H9 (cell line): ENCODE data around the gene C20orf202. TPM values are rescaled to one million over a fixed set of nuclear protein-coding genes. Genes with fewer than 3 reads are reported as not detected.

Experiments used
- DNase-seq: peaks from one replicate; pipeline ENCODE4 v3.0.0-alpha.2; 2017
- H2AFZ ChIP-seq: one replicate; pipeline ENCODE4 v1.6.1; 2013; ENCODE audit warnings: mild to moderate bottlenecking, low read length, control low read depth, moderate library complexity
- H2AK5ac ChIP-seq: 2 replicates; pipeline ENCODE4 v1.6.1; 2013; ENCODE audit warnings: low read length, control low read depth, mixed read lengths; ENCODE audit not compliant: insufficient read length
- H2BK120ac ChIP-seq: one replicate; pipeline ENCODE4 v1.6.1; 2013; ENCODE audit warnings: low read depth, mild to moderate bottlenecking, low read length, control low read depth, inconsistent platforms; ENCODE audit not compliant: poor library complexity, severe bottlenecking
- H2BK12ac ChIP-seq: 2 replicates; pipeline ENCODE4 v1.6.1; 2013; ENCODE audit warnings: low read length, control low read depth, mixed read lengths, low read depth; ENCODE audit not compliant: insufficient read length
- H2BK15ac ChIP-seq: 2 replicates; pipeline ENCODE4 v1.6.1; 2013; ENCODE audit warnings: low read depth, low read length, control low read depth
- H2BK20ac ChIP-seq: one replicate; pipeline ENCODE4 v1.6.1; 2013; ENCODE audit warnings: low read depth, mild to moderate bottlenecking, low read length, control low read depth, inconsistent platforms; ENCODE audit not compliant: poor library complexity, severe bottlenecking
- H2BK5ac ChIP-seq: 2 replicates; pipeline ENCODE4 v1.6.1; 2013; ENCODE audit warnings: low read length, control low read depth, mixed read lengths; ENCODE audit not compliant: insufficient read length
- H3K14ac ChIP-seq: 2 replicates; pipeline ENCODE4 v1.6.1; 2013; ENCODE audit warnings: low read length, control low read depth; ENCODE audit not compliant: insufficient read depth
- H3K18ac ChIP-seq: 2 replicates; pipeline ENCODE4 v1.6.1; 2013; ENCODE audit warnings: low read depth, mild to moderate bottlenecking, mixed read lengths, low read length, control low read depth; ENCODE audit not compliant: insufficient read length
- H3K23ac ChIP-seq: 2 replicates; pipeline ENCODE4 v1.6.1; 2013; ENCODE audit warnings: low read length, control low read depth, mixed read lengths, low read depth; ENCODE audit not compliant: insufficient read length
- H3K23me2 ChIP-seq: 2 replicates; pipeline ENCODE4 v1.6.1; 2013; ENCODE audit warnings: low read depth, mild to moderate bottlenecking, mixed read lengths, low read length, control low read depth; ENCODE audit not compliant: insufficient read length, poor library complexity, severe bottlenecking
- H3K27ac ChIP-seq: 2 replicates; pipeline ENCODE4 v1.5.1; 2013; ENCODE audit warnings: low read length, control low read depth, mixed read lengths, low read depth; ENCODE audit not compliant: insufficient read length
- H3K27me3 ChIP-seq: 2 replicates; pipeline ENCODE4 v1.6.1; 2013; ENCODE audit warnings: low read length, control low read depth, inconsistent platforms; ENCODE audit not compliant: insufficient read depth
- H3K4ac ChIP-seq: 2 replicates; pipeline ENCODE4 v1.6.1; 2013; ENCODE audit warnings: low read depth, mild to moderate bottlenecking, control low read depth, inconsistent platforms, low read length, moderate library complexity
- H3K4me1 ChIP-seq: 2 replicates; pipeline ENCODE4 v1.6.1; 2013; ENCODE audit warnings: low read length, control low read depth, inconsistent platforms; ENCODE audit not compliant: insufficient read depth
- H3K4me2 ChIP-seq: 2 replicates; pipeline ENCODE4 v1.6.1; 2013; ENCODE audit warnings: low read length, control low read depth, mixed read lengths; ENCODE audit not compliant: insufficient read length, insufficient read depth
- H3K56ac ChIP-seq: 2 replicates; pipeline ENCODE4 v1.6.1; 2013; ENCODE audit warnings: low read depth, mild to moderate bottlenecking, mixed read lengths, low read length, control low read depth; ENCODE audit not compliant: insufficient read length
- H3K79me1 ChIP-seq: 2 replicates; pipeline ENCODE4 v1.6.1; 2013; ENCODE audit warnings: low read depth, mild to moderate bottlenecking, moderate library complexity, low read length, control low read depth, inconsistent platforms; ENCODE audit not compliant: insufficient read depth, poor library complexity, severe bottlenecking
- H3K79me2 ChIP-seq: 2 replicates; pipeline ENCODE4 v1.6.1; 2013; ENCODE audit warnings: low read length, control low read depth, inconsistent platforms; ENCODE audit not compliant: insufficient read depth
- H3K9ac ChIP-seq: 2 replicates; pipeline ENCODE4 v1.6.1; 2013; ENCODE audit warnings: low read length, control low read depth, mixed read lengths; ENCODE audit not compliant: insufficient read length; ENCODE audit errors: extremely low read depth
- H3K9me3 ChIP-seq: one replicate; pipeline ENCODE4 v1.6.1; 2013; ENCODE audit warnings: low read depth, low read length, inconsistent platforms; ENCODE audit not compliant: control insufficient read depth
- H3T11ph ChIP-seq: one replicate; pipeline ENCODE4 v1.6.1; 2013; ENCODE audit warnings: mild to moderate bottlenecking, low read length, control low read depth, inconsistent platforms
- H4K20me1 ChIP-seq: one replicate; pipeline ENCODE4 v1.6.1; 2013; ENCODE audit not compliant: control insufficient read depth, insufficient read length, insufficient read depth
- H4K5ac ChIP-seq: 2 replicates; pipeline ENCODE4 v1.6.1; 2013; ENCODE audit warnings: low read depth, mild to moderate bottlenecking, mixed read lengths, low read length, control low read depth; ENCODE audit not compliant: insufficient read length
- H4K8ac ChIP-seq: replicated peaks from 2 replicates; pipeline ENCODE4 v1.6.1; 2013; ENCODE audit warnings: low read length, control low read depth, mixed read lengths, low read depth; ENCODE audit not compliant: insufficient read length
- H4K91ac ChIP-seq: 2 replicates; pipeline ENCODE4 v1.6.1; 2013; ENCODE audit warnings: low read depth, mild to moderate bottlenecking, moderate library complexity, mixed read lengths, low read length, control low read depth; ENCODE audit not compliant: insufficient read length
- H3K27ac Mint-ChIP-seq, 3 experiments: 2 replicates in 2 of 3; 3 replicates in 1 of 3; pipeline ENCODE4 v1.8.0; 2020 to 2021; ENCODE audit warnings: mixed read lengths in 3 of 3, mild to moderate bottlenecking in 1 of 3, moderate library complexity in 1 of 3
- H3K27me3 Mint-ChIP-seq: 2 replicates; pipeline ENCODE4 v1.8.0; 2021; ENCODE audit warnings: low read depth, mild to moderate bottlenecking, moderate library complexity, mixed read lengths
- H3K36me3 Mint-ChIP-seq, 3 experiments: 2 replicates in 2 of 3; 3 replicates in 1 of 3; pipeline ENCODE4 v1.8.0; 2020 to 2021; ENCODE audit warnings: low read depth in 3 of 3, mixed read lengths in 3 of 3; ENCODE audit not compliant: insufficient read depth in 1 of 3
- H3K4me1 Mint-ChIP-seq, 2 experiments: 2 replicates each; pipeline ENCODE4 v1.8.0; 2020; ENCODE audit warnings: mixed read lengths in 2 of 2
- H3K4me3 Mint-ChIP-seq, 2 experiments: 2 replicates in 1 of 2; 3 replicates in 1 of 2; pipeline ENCODE4 v1.8.0; 2020 to 2021; ENCODE audit warnings: mild to moderate bottlenecking in 2 of 2, mixed read lengths in 2 of 2, moderate library complexity in 1 of 2
- H3K9me3 Mint-ChIP-seq, 2 experiments: 2 replicates in 1 of 2; 3 replicates in 1 of 2; pipeline ENCODE4 v1.8.0; 2020; ENCODE audit warnings: mild to moderate bottlenecking in 2 of 2, mixed read lengths in 2 of 2, moderate library complexity in 1 of 2
- WGBS: extraction: QIAGEN DNeasy Blood & Tissue Kit; methylation state at CpG from one replicate; pipeline ENCODE4 v1.1.7; 2013; ENCODE audit warnings: missing lambda C conversion rate, low lambda C conversion rate, mixed read lengths; ENCODE audit not compliant: insufficient read length; ENCODE audit errors: extremely low coverage; 5-methylcytosine and 5-hydroxymethylcytosine counted together
- total RNA-seq: library from RNA; stranded (reverse); gene quantifications from 2 replicates; pipeline ENCODE4 v1.2.1, GENCODE V29; 2021
- TF ChIP-seq, protein P1 (sequence below): fragments of 200-600 bp; sonication (generic); conservative IDR thresholded peaks from 3 replicates; pipeline ENCODE4 v1.8.0; 2021; ENCODE audit warnings: antibody characterized with exemption, mild to moderate bottlenecking

The C20orf202 gene
- total RNA-seq, 1 experiment from 2014 or later: 0.13 TPM

GRCh38 chr20:1171461-1172093 is 31.7 kb upstream of the C20orf202 start:
- H3K4ac ChIP-seq: no peak overlapping the region
- TF ChIP-seq, protein P1, sequence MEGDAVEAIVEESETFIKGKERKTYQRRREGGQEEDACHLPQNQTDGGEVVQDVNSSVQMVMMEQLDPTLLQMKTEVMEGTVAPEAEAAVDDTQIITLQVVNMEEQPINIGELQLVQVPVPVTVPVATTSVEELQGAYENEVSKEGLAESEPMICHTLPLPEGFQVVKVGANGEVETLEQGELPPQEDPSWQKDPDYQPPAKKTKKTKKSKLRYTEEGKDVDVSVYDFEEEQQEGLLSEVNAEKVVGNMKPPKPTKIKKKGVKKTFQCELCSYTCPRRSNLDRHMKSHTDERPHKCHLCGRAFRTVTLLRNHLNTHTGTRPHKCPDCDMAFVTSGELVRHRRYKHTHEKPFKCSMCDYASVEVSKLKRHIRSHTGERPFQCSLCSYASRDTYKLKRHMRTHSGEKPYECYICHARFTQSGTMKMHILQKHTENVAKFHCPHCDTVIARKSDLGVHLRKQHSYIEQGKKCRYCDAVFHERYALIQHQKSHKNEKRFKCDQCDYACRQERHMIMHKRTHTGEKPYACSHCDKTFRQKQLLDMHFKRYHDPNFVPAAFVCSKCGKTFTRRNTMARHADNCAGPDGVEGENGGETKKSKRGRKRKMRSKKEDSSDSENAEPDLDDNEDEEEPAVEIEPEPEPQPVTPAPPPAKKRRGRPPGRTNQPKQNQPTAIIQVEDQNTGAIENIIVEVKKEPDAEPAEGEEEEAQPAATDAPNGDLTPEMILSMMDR: no peak
- Mint-ChIP-seq H3K4me1 (no peaks in the 10 kb centered on the region), H3K27ac (no peak overlapping the region), H3K9me3 (no peaks in the 10 kb centered on the region; a peak in 1 of 5 replicates), H3K4me3 (no peak overlapping the region), H3K36me3 (peaks cover 27 to 48% (median 30%) of the 10 kb centered on the region in 3 experiments; a peak in 6 of 7 replicates), H3K27me3 (no peaks in the 10 kb centered on the region)
- no peak overlapping the region for H3K14ac ChIP-seq
- H2BK12ac ChIP-seq: no peak overlapping the region
- no peak overlapping the region for H2BK120ac ChIP-seq
- H3K23ac ChIP-seq: no peak overlapping the region
- no peak overlapping the region for H4K91ac ChIP-seq
- no peak overlapping the region for H3K27ac ChIP-seq
- no peak overlapping the region for H3T11ph ChIP-seq
- H3K23me2 ChIP-seq: no peaks in the 10 kb centered on the region
- H2AK5ac ChIP-seq: no peak overlapping the region
- no CpG with 5 or more reads among the region's 4 CpGs for WGBS
- H3K18ac ChIP-seq: no peak overlapping the region
- no peaks in the 10 kb centered on the region for H3K9me3 ChIP-seq
- peak; percentile 77 for DNase-seq
- no peak overlapping the region for H3K4me2 ChIP-seq
- H3K4me1 ChIP-seq: no peaks in the 10 kb centered on the region
- no peaks in the 10 kb centered on the region for H3K27me3 ChIP-seq
- no peak overlapping the region for H2BK5ac ChIP-seq
- no peaks in the 10 kb centered on the region for H3K79me1 ChIP-seq
- H4K8ac ChIP-seq: no peak overlapping the region
- no peak overlapping the region for H4K5ac ChIP-seq
- H2BK20ac ChIP-seq: no peak overlapping the region
- no peak overlapping the region for H3K56ac ChIP-seq
- H2AFZ ChIP-seq: no peak overlapping the region
- H3K9ac ChIP-seq: no peak overlapping the region
- no peaks in the 10 kb centered on the region for H4K20me1 ChIP-seq
- H2BK15ac ChIP-seq: no peak overlapping the region
- H3K79me2 ChIP-seq: no peaks in the 10 kb centered on the region
